Gastrocnemius medialis (tissue), 4 donors: ENCODE results near the gene IQCM. TPM values are rescaled to one million over a fixed set of nuclear protein-coding genes. Genes with fewer than 3 reads are reported as not detected.
"Not testable (repeated sequence)": the region's sequence is repeated elsewhere in the genome, so short reads cannot be mapped to it uniquely, and the experiment has no call there.

Source experiments
- ATAC-seq, 2 donors: fragments of 150-250 bp; one replicate each; pipeline ENCODE4 v1.9.1; 2016
- DNase-seq, 2 donors: peaks; one replicate each; pipeline ENCODE4 v3.0.0-alpha.2; 2019
- H3K27ac ChIP-seq, 4 donors: fragments of 200-600 bp; sonication (generic); 1 replicate in 1 of 4; 2 replicates in 3 of 4; pipeline ENCODE4 v1.5.1; 2016 to 2018; ENCODE audit warnings: mild to moderate bottlenecking in 2 of 4, moderate library complexity in 1 of 4
- H3K27me3 ChIP-seq, 3 donors: fragments of 200-600 bp; sonication (generic) in 2 of 3; 1 replicate in 1 of 3; 2 replicates in 2 of 3; pipeline versions ENCODE4 v1.5.1 to v1.6.0; 2016 to 2019; ENCODE audit warnings: mild to moderate bottlenecking in 1 of 3, moderate library complexity in 1 of 3
- H3K36me3 ChIP-seq, 2 donors: fragments of 200-600 bp; sonication (generic) in 1 of 2; one replicate each; pipeline ENCODE4 v1.5.1; 2017 to 2018
- H3K4me1 ChIP-seq, 2 donors: fragments of 200-600 bp; sonication (generic) in 1 of 2; one replicate each; pipeline ENCODE4 v1.5.1; 2016 to 2017; ENCODE audit warnings: mild to moderate bottlenecking in 2 of 2
- H3K4me3 ChIP-seq, 4 donors: fragments of 200-600 bp; sonication (generic) in 3 of 4; 1 replicate in 1 of 4; 2 replicates in 3 of 4; pipeline ENCODE4 v1.5.1; 2016 to 2019; ENCODE audit warnings: mild to moderate bottlenecking in 2 of 4
- H3K9me3 ChIP-seq, 3 donors: fragments of 200-600 bp; sonication (generic) in 2 of 3; 1 replicate in 1 of 3; 2 replicates in 2 of 3; pipeline ENCODE4 v1.5.1; 2016 to 2019
- POLR2A ChIP-seq, 2 donors: fragments of 450-650 bp; IDR thresholded peaks; one replicate each; pipeline ENCODE4 v1.6.1; 2017; ENCODE audit warnings: antibody characterized with exemption in 2 of 2, mild to moderate bottlenecking in 2 of 2, moderate library complexity in 2 of 2
- in situ Hi-C, 4 donors: fragments of 200-750 bp; cut with MboI; loops; one replicate each; pipeline versions ENCODE4 v1.15.0 to v1.8.0; 2017; ENCODE audit warnings: low sequenced_read_pairs in 4 of 4
- intact Hi-C: fragments of 100-400 bp; cut with DNase I; formaldehyde crosslinking; loops from one replicate; pipeline ENCODE4 v1.15.1; 2023; ENCODE audit warnings: low total_unique reads
- total RNA-seq, 4 donors: library from RNA; depleted of rRNA; stranded (reverse); fragments of >200 nt; gene quantifications; one replicate each; pipeline versions ENCODE4 v1.1.0 to v1.2.3, GENCODE V29; 2016
- TF ChIP-seq, protein P1 (sequence below), 5 experiments: fragments of 450-650 bp in 3 of 5; fragments of 200-600 bp in 2 of 5; sonication (generic) in 2 of 5; IDR thresholded peaks in 4 of 5; conservative IDR thresholded peaks in 1 of 5; 1 replicate in 4 of 5; 2 replicates in 1 of 5; pipeline ENCODE4 v1.5.1; 2016 to 2019; ENCODE audit warnings: antibody characterized with exemption in 5 of 5, mild to moderate bottlenecking in 3 of 5, moderate library complexity in 3 of 5

Gene IQCM
- total RNA-seq, 4 donors from 2014 or later: 0.25 TPM; not detected in 3

DNA sequence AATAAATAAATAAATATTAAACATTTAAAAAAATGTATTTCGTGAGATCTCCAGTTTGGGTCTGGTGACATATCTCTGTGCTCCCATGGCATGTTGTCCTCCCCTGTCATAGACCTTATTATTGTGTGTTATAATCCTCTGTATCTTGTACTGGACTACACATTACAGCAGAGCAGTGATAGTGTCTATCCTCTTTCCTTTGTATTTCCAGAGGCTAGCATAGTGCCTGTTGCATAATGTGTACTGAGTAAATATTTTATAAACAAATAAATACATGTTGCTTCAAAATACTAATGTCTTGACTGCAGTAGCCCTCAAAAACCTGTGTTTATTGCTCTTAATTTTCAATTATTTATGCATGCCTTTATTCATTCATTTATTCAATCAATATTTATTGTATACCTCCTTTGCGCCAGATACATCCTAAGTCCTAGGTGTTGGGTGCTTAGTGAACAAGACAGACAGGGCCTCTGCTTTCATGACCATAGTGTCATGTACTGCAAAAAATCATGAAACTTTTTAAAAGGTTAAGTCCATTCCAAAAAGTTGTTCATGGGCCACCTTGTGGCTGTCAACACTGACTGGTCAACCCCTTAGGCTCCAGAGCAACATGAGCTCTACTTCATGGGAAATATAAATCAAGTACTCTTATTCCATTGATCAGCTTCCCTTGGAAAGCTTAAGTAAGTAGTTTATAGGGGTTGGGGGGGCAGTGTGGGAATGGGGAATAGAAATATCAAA lies 303.9 kb downstream of the IQCM start:
- TF ChIP-seq, protein P1, sequence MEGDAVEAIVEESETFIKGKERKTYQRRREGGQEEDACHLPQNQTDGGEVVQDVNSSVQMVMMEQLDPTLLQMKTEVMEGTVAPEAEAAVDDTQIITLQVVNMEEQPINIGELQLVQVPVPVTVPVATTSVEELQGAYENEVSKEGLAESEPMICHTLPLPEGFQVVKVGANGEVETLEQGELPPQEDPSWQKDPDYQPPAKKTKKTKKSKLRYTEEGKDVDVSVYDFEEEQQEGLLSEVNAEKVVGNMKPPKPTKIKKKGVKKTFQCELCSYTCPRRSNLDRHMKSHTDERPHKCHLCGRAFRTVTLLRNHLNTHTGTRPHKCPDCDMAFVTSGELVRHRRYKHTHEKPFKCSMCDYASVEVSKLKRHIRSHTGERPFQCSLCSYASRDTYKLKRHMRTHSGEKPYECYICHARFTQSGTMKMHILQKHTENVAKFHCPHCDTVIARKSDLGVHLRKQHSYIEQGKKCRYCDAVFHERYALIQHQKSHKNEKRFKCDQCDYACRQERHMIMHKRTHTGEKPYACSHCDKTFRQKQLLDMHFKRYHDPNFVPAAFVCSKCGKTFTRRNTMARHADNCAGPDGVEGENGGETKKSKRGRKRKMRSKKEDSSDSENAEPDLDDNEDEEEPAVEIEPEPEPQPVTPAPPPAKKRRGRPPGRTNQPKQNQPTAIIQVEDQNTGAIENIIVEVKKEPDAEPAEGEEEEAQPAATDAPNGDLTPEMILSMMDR (IDR thresholded peaks at IDR 0.05 in 4 of 5, conservative IDR thresholded peaks at IDR 0.05 in 1 of 5): no peak
- no peak for TF ChIP-seq POLR2A (IDR thresholded peaks at IDR 0.05)
- peaks cover 0 to 9% of the 10 kb centered on the region in 2 donors for H3K4me1 ChIP-seq
- no peak overlapping the region for H3K4me3 ChIP-seq
- no peaks in the 10 kb centered on the region for H3K27me3 ChIP-seq
- in situ Hi-C loops: no loop called here
- H3K9me3 ChIP-seq: no peaks in the 10 kb centered on the region
- ATAC-seq (no peak), DNase-seq (no peak)
- no peak overlapping the region for H3K27ac ChIP-seq
- no peaks in the 10 kb centered on the region for H3K36me3 ChIP-seq
- intact Hi-C loops: no loop called here

DNA sequence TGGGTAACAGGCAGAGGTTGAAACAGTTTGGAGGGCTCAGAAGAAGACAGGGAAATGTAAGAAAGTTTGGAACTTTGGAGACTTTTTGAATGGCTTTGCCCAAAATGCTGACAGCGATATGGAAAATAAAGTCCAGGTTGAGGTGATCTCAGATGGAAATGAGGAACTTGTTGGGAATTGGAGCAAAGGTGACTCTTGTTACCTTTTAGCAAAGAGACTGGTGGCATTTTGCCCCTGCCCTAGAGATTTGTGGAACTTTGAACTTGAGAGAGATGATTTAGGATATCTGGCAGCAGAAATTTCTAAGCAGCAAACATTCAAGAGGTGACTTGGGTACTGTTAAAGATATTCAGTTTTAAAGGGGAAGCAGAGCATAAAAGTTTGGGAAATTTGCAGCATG lies 308.3 kb downstream of the IQCM start:
- in situ Hi-C loops, DNase-seq, H3K4me3 ChIP-seq, H3K9me3 ChIP-seq, H3K27ac ChIP-seq, H3K27me3 ChIP-seq, intact Hi-C loops, H3K4me1 ChIP-seq, ATAC-seq, H3K36me3 ChIP-seq: not testable (repeated sequence)

GRCh38 chr4:149500806-149501205 lies 314.8 kb downstream of the IQCM start:
- Histone ChIP-seq H3K27me3 (no peaks in the 10 kb centered on the region), H3K9me3 (no peaks in the 10 kb centered on the region), H3K36me3 (no peaks in the 10 kb centered on the region), H3K27ac (no peak overlapping the region), H3K4me1 (no peaks in the 10 kb centered on the region), H3K4me3 (no peak overlapping the region)
- ATAC-seq (no peak), DNase-seq (no peak)
- no peak for TF ChIP-seq POLR2A (IDR thresholded peaks at IDR 0.05)
- TF ChIP-seq, protein P1 (IDR thresholded peaks at IDR 0.05 in 4 of 5, conservative IDR thresholded peaks at IDR 0.05 in 1 of 5): no peak
- intact Hi-C loops (no loop called here), in situ Hi-C loops (no loop called here)

DNA sequence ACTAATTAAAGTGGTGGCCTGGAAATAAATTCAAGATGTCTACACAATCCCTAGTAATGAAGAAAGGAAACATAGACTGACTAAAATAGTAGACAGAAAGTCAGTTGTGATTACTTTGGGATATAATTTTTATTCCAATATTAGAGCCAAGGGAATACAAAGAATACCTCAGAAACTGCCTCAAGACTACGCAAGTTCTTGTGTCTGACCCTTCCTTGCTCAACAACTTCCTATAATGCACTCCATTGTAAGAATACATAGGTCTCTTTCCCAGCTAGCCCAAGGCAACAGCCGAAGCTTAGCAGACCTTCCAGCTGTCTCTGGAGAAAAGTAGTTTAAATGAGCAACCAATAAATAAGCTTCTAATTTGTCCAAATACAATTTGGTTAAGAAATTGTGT lies 315.9 kb downstream of the IQCM start:
- DNase-seq (no peak), ATAC-seq (no peak)
- Histone ChIP-seq H3K36me3 (no peaks in the 10 kb centered on the region), H3K9me3 (no peaks in the 10 kb centered on the region), H3K4me3 (no peak overlapping the region), H3K27me3 (no peaks in the 10 kb centered on the region), H3K4me1 (no peaks in the 10 kb centered on the region), H3K27ac (no peak overlapping the region)
- intact Hi-C loops: no loop called here
- TF ChIP-seq POLR2A (IDR thresholded peaks at IDR 0.05): no peak
- TF ChIP-seq, protein P1 (IDR thresholded peaks at IDR 0.05 in 4 of 5, conservative IDR thresholded peaks at IDR 0.05 in 1 of 5): no peak
- in situ Hi-C loops: no loop called here

DNA sequence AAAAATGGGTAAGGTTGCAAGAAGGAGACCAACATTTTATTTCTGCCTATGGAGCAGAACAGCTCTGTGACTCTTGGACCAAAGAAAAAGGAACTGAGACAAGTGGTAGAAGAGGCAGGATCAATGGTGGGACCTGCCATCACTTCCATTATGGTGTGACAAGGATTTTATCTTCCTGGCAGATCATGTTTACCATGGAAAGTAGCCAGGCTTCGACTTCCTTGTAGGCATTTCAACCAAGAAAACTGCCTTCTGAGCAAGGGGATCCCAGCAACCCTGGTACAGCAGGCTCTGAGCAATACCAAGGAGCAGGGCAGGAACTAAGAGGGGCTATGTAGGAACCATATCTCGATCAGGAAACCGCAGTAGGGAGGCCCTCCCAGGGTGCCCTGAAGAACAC lies 317.4 kb downstream of the IQCM start:
- ATAC-seq (no peak), DNase-seq (no peak)
- intact Hi-C loops (no loop called here), in situ Hi-C loops (no loop called here)
- H3K27ac ChIP-seq: no peak overlapping the region
- TF ChIP-seq, protein P1 (IDR thresholded peaks at IDR 0.05 in 4 of 5, conservative IDR thresholded peaks at IDR 0.05 in 1 of 5): no peak
- no peak for TF ChIP-seq POLR2A (IDR thresholded peaks at IDR 0.05)
- H3K4me3 ChIP-seq: no peak overlapping the region
- H3K4me1 ChIP-seq: no peaks in the 10 kb centered on the region
- H3K36me3 ChIP-seq: no peaks in the 10 kb centered on the region
- H3K27me3 ChIP-seq: no peaks in the 10 kb centered on the region
- H3K9me3 ChIP-seq: no peaks in the 10 kb centered on the region
